CD4-positive, alpha-beta T cell treated with Interleukin-17A for 4 hours (primary cell): ENCODE measurements around the gene LRRC10.
"Not testable (repeated sequence)": the region's sequence is repeated elsewhere in the genome, so short reads cannot be mapped to it uniquely, and the experiment has no call there.

ENCODE experiments used
- DNase-seq: peaks from one replicate; pipeline ENCODE4 v3.0.0-alpha.2; 2020; ENCODE audit warnings: mixed read lengths

LRRC10 gene

GRCh38 chr12:69616025-69616424 lies 5.3 kb upstream of the LRRC10 start:
- no peak for DNase-seq

GRCh38 chr12:69613351-69613750 lies 2.6 kb upstream of the LRRC10 start:
- no peak for DNase-seq

- no peak for DNase-seq
Observed at GRCh38 chr12:69610126-69610525, 581 bp downstream of the LRRC10 start.

- no peak for DNase-seq
Observed at GRCh38 chr12:69608114-69608513, 2.6 kb downstream of the LRRC10 start.

GRCh38 chr12:69604275-69604674 lies 6.4 kb downstream of the LRRC10 start:
- DNase-seq: not testable (repeated sequence)

DNA sequence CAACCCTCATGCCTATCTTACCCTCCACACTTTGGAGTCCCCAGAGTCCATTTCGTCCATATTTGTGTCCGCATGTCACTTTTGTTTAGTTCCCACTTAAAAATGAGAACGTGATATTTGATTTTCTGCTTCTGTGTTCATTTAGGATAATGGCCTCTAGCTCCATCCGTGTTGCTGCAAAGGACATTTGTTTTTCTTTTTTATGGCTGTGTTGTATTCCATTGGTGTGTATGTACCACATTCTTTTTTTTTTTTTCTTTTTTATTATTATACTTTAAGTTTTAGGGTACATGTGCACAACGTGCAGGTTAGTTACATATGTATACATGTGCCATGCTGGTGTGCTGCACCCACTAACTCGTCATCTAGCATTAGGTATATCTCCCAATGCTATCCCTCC lies 7.2 kb downstream of the LRRC10 start:
- DNase-seq: not testable (repeated sequence)

DNA sequence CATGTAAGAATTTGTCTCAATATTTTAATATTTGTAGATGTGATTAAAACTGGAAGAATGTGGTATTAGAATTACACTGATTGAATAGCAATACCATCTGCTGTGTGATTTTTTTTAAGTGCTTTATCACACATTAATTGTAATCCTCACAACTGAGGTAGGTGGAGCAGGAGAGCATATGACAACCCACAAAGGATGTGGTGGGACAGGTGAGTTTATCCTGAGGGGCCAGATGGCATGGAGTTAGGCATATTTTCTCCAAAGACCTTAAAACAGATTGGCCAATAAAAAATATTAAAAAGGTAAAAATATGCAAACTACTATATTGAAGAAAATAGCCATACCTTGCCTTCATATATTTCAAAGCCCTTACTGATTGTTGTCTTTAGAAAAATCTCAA lies 7.8 kb downstream of the LRRC10 start:
- DNase-seq: no peak

GRCh38 chr12:69601962-69602685 lies 8.6 kb downstream of the LRRC10 start:
- DNase-seq: no peak

GRCh38 chr12:69600804-69601203 lies 9.9 kb downstream of the LRRC10 start:
- DNase-seq: no peak

DNA sequence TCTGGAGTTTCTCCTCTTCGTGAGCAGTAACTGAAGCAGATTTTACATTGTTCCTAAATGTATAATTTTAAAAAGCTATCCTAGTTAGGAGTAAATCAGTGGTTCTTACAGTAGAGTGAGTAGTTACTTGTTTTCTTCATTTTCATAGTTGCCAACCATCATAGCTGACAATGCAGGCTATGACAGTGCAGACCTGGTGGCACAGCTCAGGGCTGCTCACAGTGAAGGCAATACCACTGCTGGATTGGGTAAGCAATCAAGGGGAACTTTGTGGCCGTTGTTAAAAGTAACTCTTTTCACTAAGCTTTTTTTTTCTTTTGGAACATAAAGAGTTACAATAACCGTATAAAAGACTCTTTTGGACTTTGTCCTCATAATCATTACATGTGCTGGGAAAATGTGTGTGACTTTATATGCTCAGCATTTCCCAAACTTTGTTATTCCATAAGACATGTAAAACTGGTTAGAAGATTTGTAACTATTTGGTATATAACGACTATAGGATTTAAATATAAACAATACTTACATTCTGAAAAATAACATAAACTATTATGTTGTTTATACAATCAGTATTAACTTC lies 12.4 kb downstream of the LRRC10 start:
- no peak for DNase-seq

GRCh38 chr12:69595689-69596088 lies 15.0 kb downstream of the LRRC10 start:
- DNase-seq: no peak

GRCh38 chr12:69589082-69589481 lies 21.6 kb downstream of the LRRC10 start:
- no peak for DNase-seq

DNA sequence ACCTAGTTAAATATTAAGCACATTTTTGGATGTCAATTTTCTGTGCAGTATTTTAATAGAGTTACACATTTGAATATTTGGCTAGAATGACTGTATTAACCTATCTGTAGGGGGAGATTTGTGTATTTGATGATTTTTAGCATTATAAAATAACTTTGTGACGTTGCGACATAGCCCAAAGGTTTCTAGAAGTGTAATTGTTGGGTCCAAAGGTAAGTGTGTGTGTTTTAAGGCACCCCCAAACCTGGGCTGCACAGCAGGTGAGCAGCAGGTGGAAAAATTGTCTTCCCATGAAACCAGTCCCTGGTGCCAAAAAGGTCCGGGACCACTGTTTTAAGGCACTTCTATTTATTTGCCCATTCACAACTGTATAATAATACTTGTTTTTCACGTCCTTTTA lies 22.2 kb downstream of the LRRC10 start:
- no peak for DNase-seq

GRCh38 chr12:69585189-69586062 lies 25.3 kb downstream of the LRRC10 start, which contains the start of gene CCT2:
TSS of gene CCT2 (plus strand) at chr12:69585459. CDS start at chr12:69585522, 63 bp downstream.
- peak; percentile 98 for DNase-seq

GRCh38 chr12:69583203-69583602 lies 27.5 kb downstream of the LRRC10 start:
- DNase-seq: no peak

DNA sequence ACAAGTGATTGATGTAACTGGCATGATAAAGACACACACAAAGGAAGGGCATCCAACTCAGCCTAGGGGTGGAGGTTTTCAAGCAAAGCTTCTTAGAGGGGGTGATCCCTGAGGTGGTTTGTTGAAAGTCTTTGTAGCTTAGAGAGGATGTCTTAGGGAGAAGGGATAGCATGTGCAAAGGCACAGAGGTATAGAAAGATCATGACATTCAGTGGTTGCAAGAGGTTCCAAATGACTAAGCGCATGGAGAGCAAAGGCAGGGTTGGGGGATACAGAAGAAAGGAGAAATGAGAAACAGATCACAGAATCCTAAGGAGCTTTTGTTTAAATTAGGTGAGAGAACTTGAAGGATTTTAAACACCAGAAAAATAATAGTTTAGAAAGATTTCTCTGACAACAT lies 30.6 kb downstream of the LRRC10 start:
- no peak for DNase-seq

- no peak for DNase-seq
Observed at GRCh38 chr12:69579029-69579428, 31.7 kb downstream of the LRRC10 start.

- DNase-seq: no peak
Observed at GRCh38 chr12:69578283-69578682, 32.4 kb downstream of the LRRC10 start.

DNA sequence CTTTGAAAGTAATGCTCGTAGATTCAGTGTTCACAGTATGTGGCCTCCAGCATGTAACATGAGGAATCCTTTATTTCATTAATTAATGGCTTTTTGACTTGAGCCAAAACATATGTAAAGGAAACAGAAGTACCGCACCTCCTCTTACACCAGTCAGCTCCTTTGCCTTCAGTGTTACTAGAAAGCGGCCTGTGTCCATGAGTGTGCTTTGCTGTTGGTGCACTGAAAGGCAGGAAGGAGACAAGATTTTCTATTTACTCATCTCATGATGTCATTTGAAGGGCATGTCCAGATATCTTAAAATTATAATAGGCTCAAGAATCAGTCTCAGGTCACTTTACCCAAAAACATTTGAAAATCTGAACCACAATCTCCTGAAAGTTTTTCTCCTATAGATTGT lies 35.4 kb downstream of the LRRC10 start:
- DNase-seq: no peak

DNA sequence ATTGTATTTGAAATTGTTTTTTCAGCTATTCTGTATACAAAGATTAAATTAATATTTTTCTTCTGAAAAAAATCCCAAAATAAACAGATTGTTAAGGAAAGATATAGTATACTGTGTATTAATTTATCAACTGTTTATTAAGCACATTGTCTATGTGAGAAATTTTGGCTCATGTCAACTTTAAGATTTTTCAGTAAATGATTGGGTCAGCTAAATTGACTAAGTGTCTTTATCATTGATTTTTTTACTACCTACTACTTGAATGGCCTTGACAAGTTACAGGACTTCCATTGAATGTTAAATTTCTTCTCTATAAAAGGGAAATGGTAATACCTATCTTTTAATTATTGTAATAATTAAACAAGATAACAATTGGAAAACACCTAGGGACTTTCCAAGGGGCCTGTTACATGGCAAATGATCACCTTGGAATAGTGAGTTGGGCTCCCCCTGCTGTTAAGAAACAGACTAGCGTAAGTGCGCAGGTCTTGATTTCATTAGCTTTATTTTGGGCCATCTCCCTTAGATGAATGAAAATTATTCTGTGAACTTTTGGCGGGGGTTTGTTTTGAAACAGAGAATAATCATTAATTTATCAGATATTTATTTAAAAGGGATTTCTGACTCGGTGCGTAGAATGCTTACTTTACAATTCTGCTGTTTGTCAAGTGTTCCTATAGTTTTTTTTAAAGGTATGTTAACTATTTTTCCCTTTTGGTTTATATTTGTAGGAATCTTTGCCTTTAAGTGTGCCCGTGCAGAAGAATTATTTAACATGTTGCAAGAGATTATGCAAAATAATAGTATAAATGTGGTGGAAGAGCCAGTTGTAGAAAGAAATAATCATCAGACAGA lies 39.9 kb downstream of the LRRC10 start:
- DNase-seq: peak; percentile 64

DNA sequence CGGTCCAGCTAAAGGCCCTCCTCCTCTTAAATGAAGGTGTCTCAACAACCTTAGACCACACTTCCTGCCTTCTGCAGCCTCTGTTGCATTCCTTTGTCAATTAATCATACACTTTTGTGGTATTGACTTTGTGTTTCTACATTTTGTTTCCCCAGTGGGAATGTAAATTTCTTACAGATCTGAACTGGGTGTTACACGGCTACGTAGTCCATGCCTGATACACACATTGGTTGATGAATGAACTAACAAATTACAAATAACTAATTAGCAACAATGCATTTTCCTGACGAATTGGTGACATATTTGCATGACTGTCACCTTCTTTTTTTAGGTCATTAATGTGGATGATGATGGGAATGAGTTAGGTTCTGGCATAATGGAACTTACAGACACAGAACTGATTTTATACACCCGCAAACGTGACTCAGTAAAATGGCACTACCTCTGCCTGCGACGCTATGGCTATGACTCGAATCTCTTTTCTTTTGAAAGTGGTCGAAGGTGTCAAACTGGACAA lies 40.6 kb downstream of the LRRC10 start:
- DNase-seq: no peak

DNA sequence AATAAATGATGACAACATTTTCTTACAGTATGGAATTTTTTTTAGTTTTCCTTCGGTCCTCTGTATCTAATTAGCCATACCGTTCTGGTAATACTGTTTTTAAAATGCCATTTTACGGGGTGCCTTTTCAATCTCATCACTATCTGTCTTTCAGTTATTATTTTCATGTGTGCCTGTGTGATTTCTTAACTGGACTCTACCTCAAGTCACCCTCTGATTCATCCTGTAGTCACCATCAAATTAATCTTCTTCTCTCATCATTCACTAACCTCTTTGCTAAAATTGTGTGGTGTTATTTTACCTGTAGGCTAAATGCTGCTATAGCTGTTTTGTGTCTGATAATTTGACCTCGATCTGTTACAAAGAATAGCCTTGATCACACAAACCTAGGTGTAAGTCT lies 41.5 kb downstream of the LRRC10 start:
- DNase-seq: no peak

DNA sequence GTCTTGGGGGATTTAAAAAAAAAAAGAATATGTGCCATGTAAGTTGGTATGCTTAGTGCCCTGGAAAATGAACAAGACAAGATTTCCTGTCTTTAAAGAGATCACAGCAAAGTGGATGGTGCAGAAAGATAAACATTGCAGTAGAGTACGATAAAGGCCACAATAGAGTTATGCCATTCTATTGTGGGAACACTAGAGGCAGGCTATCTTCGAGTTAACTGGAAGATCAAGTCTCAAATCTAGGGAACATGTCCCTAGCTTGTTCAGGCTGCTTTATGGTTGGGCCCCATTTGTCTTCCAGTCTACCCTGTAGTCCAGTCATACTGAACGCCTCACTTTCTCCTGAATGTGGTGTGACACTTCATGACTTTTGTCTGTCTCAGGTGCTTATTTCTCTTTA lies 44.1 kb downstream of the LRRC10 start:
- DNase-seq: no peak
